Measurements from ENCODE around the gene DFFB.

The DFFB gene

DNA sequence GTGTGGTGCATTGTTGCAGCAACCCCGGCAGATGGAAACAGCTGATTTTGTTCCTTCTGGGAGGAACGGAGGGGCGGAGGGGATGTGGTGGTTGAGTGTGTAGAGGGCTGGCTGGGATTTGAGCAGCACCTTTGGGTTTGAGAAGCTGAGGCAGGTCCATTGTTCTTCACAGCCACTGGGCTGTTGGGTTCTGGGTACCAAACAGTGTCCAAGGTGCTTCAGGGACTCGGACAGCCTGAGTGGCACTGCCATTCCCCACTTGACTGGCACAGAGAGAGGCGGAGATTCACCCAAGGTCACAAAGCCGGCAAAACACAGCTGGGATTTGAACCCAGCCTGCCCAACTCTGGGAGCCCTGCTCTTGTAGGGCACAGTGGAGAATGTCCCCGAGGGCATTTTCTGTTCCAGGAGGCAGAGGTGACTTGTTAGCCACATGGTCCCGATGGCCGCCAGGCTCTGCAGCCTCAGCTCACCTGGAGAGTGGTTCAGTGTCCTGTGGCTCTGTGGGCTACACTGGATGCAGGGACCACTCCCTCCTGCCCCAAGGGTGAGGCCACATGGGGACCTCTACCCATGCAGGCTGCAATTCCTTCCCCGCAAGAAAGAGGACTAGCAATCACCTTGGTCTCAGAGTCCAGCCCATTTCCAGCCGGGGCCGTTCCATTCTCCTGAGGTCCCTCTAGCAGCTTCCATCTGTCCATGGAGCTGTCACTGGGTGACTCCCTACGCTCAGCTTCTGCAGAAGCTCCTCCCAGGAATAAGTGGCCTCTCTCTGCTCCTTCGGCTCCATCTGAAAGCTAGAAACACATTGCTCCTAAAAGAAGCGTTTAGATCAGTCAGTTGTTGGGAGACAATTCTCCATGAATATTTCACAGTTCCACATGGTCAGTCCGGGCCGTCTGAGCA lies 74.0 kb downstream of the DFFB start:
- no peak for DNase-seq

DNA sequence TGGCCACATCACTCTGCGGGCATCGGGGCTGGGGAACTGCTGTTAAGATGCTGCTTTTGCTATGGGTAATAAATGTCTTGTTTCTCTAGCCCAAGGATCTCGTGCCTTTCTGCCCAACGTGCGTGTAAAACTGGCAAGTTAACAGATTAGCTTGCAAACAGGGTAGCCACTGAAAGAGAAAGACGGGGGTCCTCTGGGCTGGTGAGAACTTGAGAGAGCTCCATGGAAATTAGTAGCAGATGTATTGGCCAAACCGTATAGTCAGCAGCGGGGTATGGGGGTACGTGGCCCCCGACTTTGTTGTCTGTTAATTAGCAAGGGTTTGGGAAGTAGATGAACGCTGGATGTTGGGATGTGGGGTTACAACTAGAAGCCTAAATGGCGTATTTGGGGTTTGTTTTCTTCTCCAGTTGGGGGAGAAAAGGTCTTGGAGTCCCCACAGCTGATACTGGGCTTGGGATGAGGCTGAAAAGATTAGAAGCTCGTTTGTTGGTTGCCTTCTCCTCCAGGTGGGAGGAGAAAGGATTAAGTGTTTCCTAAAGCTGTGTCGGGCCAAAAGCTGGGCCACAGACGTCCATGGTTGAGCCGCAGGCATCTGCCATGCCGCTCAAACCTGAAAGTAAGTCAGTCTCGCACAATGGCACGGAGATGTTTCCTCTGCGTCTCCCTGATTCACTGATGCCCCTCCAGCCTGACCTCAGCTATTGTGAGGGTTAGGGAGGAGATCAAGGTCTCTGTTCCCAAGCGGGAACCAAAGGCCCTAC lies 75.1 kb downstream of the DFFB start:
- no peak for DNase-seq
